Immature natural killer cell (primary cell): ENCODE results near the gene MRO. TPM values are rescaled to one million over a fixed set of nuclear protein-coding genes. Genes with fewer than 3 reads are reported as not detected.
"Not testable (repeated sequence)": the region's sequence is repeated elsewhere in the genome, so short reads cannot be mapped to it uniquely, and the experiment has no call there.

Source experiments
- DNase-seq, 3 donors: peaks; one replicate each; pipeline ENCODE4 v3.0.0; 2022; ENCODE audit warnings: mixed read lengths in 1 of 3
- H3K27ac Mint-ChIP-seq, 6 donors: one replicate each; pipeline ENCODE4 v1.8.0; 2020; ENCODE audit warnings: mixed read lengths in 6 of 6, mild to moderate bottlenecking in 5 of 6, inconsistent platforms in 4 of 6, moderate library complexity in 3 of 6
- H3K27me3 Mint-ChIP-seq, 3 donors: one replicate each; pipeline ENCODE4 v1.8.0; 2020 to 2021; ENCODE audit warnings: low read depth in 3 of 3, mild to moderate bottlenecking in 3 of 3, mixed read lengths in 3 of 3, moderate library complexity in 3 of 3, inconsistent platforms in 1 of 3
- H3K36me3 Mint-ChIP-seq, 3 donors: one replicate each; pipeline ENCODE4 v1.8.0; 2020; ENCODE audit warnings: mixed read lengths in 3 of 3, inconsistent platforms in 2 of 3, mild to moderate bottlenecking in 2 of 3
- H3K4me1 Mint-ChIP-seq, 2 donors: one replicate each; pipeline ENCODE4 v1.8.0; 2020; ENCODE audit warnings: inconsistent platforms in 2 of 2, mild to moderate bottlenecking in 2 of 2, mixed read lengths in 2 of 2, moderate library complexity in 1 of 2
- H3K4me3 Mint-ChIP-seq, 5 donors: one replicate each; pipeline ENCODE4 v1.8.0; 2020; ENCODE audit warnings: mild to moderate bottlenecking in 5 of 5, mixed read lengths in 5 of 5, inconsistent platforms in 3 of 5, moderate library complexity in 3 of 5
- H3K9me3 Mint-ChIP-seq, 6 donors: one replicate each; pipeline ENCODE4 v1.8.0; 2020; ENCODE audit warnings: mild to moderate bottlenecking in 6 of 6, mixed read lengths in 6 of 6, inconsistent platforms in 4 of 6, moderate library complexity in 3 of 6
- polyA plus RNA-seq, 3 donors: library from polyadenylated mRNA; unstranded; fragments of 300-500 nt; fragmentation: Illumina TruSeq; gene quantifications; one replicate each; pipeline ENCODE4 v1.2.3, GENCODE V29; 2021

The MRO gene
- polyA plus RNA-seq, 3 donors from 2014 or later, result not detected

DNA sequence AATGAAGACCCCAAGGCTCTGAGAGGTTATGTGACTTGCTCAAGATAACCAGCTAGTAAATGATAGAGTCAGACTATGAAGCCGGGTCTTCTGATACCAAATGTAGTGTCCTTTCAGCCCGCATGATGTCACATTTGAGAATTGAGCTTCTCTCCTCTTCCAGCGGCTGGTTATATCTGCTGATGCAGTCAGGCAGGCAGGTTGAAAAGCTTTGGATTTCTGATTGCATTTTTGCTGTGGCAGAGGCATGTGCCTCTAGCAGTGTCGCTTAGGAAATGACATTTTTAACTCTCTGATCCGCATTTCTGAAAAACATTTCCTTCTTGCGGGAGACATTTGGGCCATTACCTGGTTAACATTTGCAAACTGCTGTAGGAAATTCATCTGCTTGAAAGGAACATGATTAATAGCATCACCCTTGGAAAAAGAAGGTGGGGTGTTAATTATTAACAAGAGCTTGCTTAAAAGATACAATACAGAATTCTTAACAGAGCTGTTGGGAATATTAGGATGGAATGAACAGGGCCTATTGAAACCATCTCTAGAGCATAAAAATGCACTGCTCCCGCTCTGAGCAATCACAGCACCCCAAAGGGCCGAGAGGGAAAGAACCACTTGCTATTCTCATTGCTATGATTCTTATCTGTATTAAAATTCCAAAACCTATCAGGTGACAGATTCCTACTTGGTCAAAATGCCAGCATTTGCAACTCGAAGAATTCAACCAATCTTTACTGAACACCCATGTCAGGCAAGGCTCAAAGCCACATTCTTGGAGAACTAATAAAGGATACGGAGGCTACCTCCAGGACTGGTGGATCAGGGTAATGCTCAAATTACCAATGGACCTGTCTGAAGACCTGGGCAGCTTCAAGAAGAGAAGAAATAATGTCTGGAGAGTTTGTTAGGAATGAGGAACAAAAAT, 25.9 kb downstream of the MRO start:
- Mint-ChIP-seq H3K27ac (no peak overlapping the region), H3K4me1 (no peaks in the 10 kb centered on the region), H3K27me3 (peaks cover 2 to 18% (median 7%) of the 10 kb centered on the region in 3 donors), H3K4me3 (no peak overlapping the region), H3K36me3 (no peaks in the 10 kb centered on the region), H3K9me3 (no peaks in the 10 kb centered on the region)
- DNase-seq, result no peak

DNA sequence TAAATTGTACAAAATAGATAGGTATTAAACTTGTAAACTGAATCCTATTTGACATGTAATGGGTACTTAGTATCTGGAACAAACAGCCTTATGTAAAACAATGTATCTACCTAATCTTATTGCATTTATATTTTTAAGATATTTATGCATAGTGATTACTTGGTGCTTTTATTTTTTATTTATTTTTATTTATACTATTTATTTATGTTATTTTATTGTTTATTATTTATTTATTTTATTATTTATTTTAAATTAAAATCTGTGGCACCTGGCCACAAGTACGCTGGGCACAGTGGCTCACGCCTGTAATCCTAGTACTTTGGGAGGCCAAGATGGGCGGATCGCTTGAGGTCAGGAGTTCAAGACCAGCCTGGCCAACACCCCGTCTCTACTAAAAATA, 26.9 kb downstream of the MRO start:
- no peaks in the 10 kb centered on the region for H3K36me3 Mint-ChIP-seq
- H3K27ac Mint-ChIP-seq, result no peak overlapping the region

DNA sequence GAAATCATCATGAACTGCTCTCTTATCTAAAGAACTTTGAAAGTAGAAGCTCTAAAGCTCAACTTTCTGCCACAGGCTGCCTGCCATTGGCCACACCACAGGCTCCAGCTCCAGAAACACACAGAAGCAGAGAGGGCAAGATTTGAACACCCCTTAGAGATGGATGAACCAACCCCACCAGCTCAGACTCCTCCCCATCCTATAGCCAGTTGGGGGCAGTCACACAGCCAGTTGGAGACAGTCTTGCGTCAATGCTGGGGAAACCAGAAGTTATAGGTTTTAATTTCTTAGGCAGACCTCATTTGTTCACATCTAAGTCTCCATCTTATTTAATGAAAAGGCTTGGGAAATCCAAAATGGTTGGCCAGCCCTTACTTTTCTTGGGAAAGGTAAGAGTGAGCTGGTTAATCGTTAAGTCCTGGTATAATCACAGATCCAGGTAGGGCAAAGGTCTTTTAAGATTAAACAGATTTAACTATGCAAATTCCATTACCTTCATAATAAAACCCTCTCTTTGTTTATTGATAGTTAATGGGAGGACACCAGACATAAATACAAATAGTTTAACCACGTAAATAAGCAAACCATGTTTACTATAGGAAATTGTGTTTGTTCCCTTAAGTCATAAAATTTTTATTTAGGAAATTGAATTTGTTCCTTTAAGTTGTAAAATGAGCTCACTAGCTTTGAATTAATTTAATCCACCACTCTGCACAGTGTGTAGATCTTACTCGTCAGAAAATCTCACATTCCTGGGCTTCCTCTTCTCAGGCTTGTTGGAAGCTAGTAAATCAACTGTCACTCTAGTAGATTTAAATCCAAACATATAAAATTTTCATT, 28.0 kb downstream of the MRO start:
- H3K4me1 Mint-ChIP-seq, result no peaks in the 10 kb centered on the region
- H3K27ac Mint-ChIP-seq, result no peak overlapping the region
- DNase-seq, result no peak
- H3K36me3 Mint-ChIP-seq, result no peaks in the 10 kb centered on the region
- no peak overlapping the region for H3K4me3 Mint-ChIP-seq
- H3K27me3 Mint-ChIP-seq, result peaks cover 2 to 16% (median 6%) of the 10 kb centered on the region in 3 donors
- H3K9me3 Mint-ChIP-seq, result no peaks in the 10 kb centered on the region

More for the DNA sequence above, 26.9 kb downstream of the MRO start:
- Mint-ChIP-seq H3K9me3 (no peaks in the 10 kb centered on the region), H3K4me1 (no peaks in the 10 kb centered on the region), H3K27me3 (peaks cover 2 to 18% (median 7%) of the 10 kb centered on the region in 3 donors), H3K4me3 (no peak overlapping the region)
- DNase-seq, result no peak

GRCh38 chr18:50790948-50791347, 28.9 kb downstream of the MRO start:
- no peak overlapping the region for H3K4me3 Mint-ChIP-seq
- no peaks in the 10 kb centered on the region for H3K36me3 Mint-ChIP-seq
- H3K27ac Mint-ChIP-seq, result no peak overlapping the region
- H3K27me3 Mint-ChIP-seq, result peaks cover 2 to 12% (median 6%) of the 10 kb centered on the region in 3 donors
- H3K4me1 Mint-ChIP-seq, result no peaks in the 10 kb centered on the region
- no peak for DNase-seq
- H3K9me3 Mint-ChIP-seq, result no peaks in the 10 kb centered on the region

GRCh38 chr18:50790241-50790640, 29.6 kb downstream of the MRO start:
- H3K27ac Mint-ChIP-seq, result no peak overlapping the region
- H3K36me3 Mint-ChIP-seq, result no peaks in the 10 kb centered on the region
- no peaks in the 10 kb centered on the region for H3K4me1 Mint-ChIP-seq
- H3K9me3 Mint-ChIP-seq, result no peaks in the 10 kb centered on the region
- DNase-seq, result no peak
- H3K27me3 Mint-ChIP-seq, result peaks cover 2 to 7% (median 3%) of the 10 kb centered on the region in 3 donors
- H3K4me3 Mint-ChIP-seq, result no peak overlapping the region

DNA sequence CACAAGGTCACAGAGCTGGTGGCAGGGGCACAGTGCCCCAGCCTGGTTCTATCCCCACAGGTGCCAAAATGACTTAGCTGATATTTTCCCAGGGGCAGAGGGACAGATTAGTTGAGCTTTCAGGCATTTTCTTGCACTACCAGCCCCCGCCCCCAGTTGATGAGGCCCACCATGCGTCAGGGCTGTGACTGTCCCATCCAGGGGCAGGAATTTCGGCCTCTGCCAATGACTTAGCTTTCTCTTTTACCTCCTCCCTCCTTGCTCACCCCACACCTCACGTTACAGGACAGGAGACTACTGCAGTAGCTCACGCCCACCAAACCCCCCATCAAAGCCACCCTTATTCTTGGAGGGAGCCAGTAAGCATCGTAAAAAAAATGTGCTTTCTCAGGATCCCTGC, 31.5 kb downstream of the MRO start:
- H3K36me3 Mint-ChIP-seq, result no peaks in the 10 kb centered on the region
- no peak for DNase-seq
- H3K4me1 Mint-ChIP-seq, result no peaks in the 10 kb centered on the region

GRCh38 chr18:50786864-50787263, 33.0 kb downstream of the MRO start:
- Mint-ChIP-seq H3K4me3 (no peak overlapping the region), H3K36me3 (no peaks in the 10 kb centered on the region), H3K4me1 (no peaks in the 10 kb centered on the region), H3K27ac (no peak overlapping the region), H3K27me3 (peaks cover 5 to 8% (median 6%) of the 10 kb centered on the region in 3 donors), H3K9me3 (no peaks in the 10 kb centered on the region)
- DNase-seq, result no peak

More for the DNA sequence above, 31.5 kb downstream of the MRO start:
- no peak overlapping the region for H3K4me3 Mint-ChIP-seq
- no peaks in the 10 kb centered on the region for H3K9me3 Mint-ChIP-seq
- H3K27me3 Mint-ChIP-seq, result peaks cover 2 to 5% (median 3%) of the 10 kb centered on the region in 3 donors
- H3K27ac Mint-ChIP-seq, result no peak overlapping the region

DNA sequence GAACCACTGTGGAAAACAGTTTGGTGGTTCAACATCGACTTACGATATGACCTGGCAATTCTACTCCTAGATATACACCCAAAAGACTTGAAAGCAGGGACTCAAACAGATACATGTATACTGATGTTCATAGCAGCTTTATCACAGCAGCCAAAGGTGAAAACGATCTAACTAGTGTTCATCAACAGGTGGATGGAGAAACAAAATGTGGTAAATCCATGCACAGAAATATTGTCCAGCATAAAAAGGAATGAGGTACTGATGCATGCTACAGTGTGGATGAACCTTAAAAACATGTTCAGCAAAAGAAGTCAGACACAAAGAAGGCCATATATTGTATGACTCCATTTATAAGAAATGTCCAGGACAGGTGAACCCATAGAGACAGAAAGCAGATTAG, 36.3 kb downstream of the MRO start:
- no peaks in the 10 kb centered on the region for H3K4me1 Mint-ChIP-seq
- H3K4me3 Mint-ChIP-seq, result no peak overlapping the region
- H3K36me3 Mint-ChIP-seq, result no peaks in the 10 kb centered on the region
- H3K27ac Mint-ChIP-seq, result no peak overlapping the region
- no peak for DNase-seq
- H3K9me3 Mint-ChIP-seq, result no peaks in the 10 kb centered on the region
- H3K27me3 Mint-ChIP-seq, result peaks cover 5 to 9% (median 7%) of the 10 kb centered on the region in 3 donors

- H3K36me3 Mint-ChIP-seq, H3K4me3 Mint-ChIP-seq, DNase-seq, H3K4me1 Mint-ChIP-seq, H3K9me3 Mint-ChIP-seq, H3K27ac Mint-ChIP-seq: not testable (repeated sequence)
- H3K27me3 Mint-ChIP-seq, result peaks cover 4 to 11% (median 7%) of the 10 kb centered on the region in 3 donors
Observed at GRCh38 chr18:50779021-50779420, 40.8 kb downstream of the MRO start.

GRCh38 chr18:50776383-50776782, 43.4 kb downstream of the MRO start:
- Mint-ChIP-seq H3K27me3 (peaks cover 3 to 5% (median 5%) of the 10 kb centered on the region in 3 donors), H3K27ac (no peak overlapping the region), H3K9me3 (no peaks in the 10 kb centered on the region), H3K4me3 (no peak overlapping the region), H3K36me3 (no peaks in the 10 kb centered on the region), H3K4me1 (no peaks in the 10 kb centered on the region)
- DNase-seq, result no peak

DNA sequence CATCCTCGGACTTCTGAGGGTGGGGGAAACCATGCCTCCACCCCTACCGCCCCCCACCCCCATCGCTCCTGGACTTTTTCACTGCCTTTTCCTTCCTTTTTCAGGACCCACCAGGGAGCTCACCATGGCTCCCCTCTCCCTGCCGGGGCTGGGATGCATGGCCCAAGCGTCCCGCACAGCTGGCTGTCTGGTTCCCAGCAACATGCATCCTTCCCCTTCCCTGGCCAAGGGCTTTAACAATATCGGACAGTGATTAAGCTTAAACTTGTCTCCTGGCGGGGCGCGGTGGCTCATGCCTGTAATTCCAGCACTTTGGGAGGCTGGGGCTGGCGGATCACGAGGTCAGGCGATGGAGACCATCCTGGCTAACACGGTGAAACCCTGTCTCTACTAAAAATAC, 44.1 kb downstream of the MRO start:
- Mint-ChIP-seq H3K27me3 (peaks cover 3 to 5% (median 3%) of the 10 kb centered on the region in 3 donors), H3K4me1 (no peaks in the 10 kb centered on the region), H3K4me3 (no peak overlapping the region), H3K36me3 (no peaks in the 10 kb centered on the region), H3K9me3 (peaks cover 0 to 1% (median under 1%) of the 10 kb centered on the region in 6 donors), H3K27ac (no peak overlapping the region)
- DNase-seq, result no peak

DNA sequence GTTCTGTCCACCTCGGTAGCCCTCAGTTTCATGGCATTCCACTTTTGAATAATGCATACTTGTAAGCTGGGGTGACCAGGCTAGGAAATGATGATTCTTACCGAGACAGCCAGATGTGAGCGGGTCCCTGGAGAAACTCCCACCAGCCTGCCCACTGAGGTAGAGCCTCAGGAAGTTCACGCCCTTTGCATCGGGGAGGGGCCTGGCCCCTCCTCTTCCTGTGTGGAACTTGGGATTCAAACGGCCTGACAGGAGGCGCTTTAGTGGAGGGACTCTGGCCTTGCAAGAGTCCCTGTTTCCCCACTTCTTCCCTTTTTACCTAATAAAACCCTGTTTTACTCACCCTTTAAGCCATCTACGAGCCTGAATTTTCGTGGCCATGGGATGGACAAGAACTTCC, 44.6 kb downstream of the MRO start:
- Mint-ChIP-seq H3K27me3 (peaks cover 2 to 4% (median 3%) of the 10 kb centered on the region in 3 donors), H3K9me3 (peaks cover under 1 to 6% (median 2%) of the 10 kb centered on the region in 6 donors), H3K4me1 (no peaks in the 10 kb centered on the region), H3K4me3 (no peak overlapping the region), H3K36me3 (no peaks in the 10 kb centered on the region), H3K27ac (no peak overlapping the region)
- no peak for DNase-seq

- no peak overlapping the region for H3K4me3 Mint-ChIP-seq
- no peaks in the 10 kb centered on the region for H3K4me1 Mint-ChIP-seq
- DNase-seq, result no peak
- H3K27ac Mint-ChIP-seq, result no peak overlapping the region
- H3K36me3 Mint-ChIP-seq, result peaks cover 4 to 7% (median 5%) of the 10 kb centered on the region in 3 donors
- H3K27me3 Mint-ChIP-seq, result peaks cover 2 to 10% (median 9%) of the 10 kb centered on the region in 3 donors
- H3K9me3 Mint-ChIP-seq, result peaks cover 18 to 41% (median 21%) of the 10 kb centered on the region in 6 donors
Observed at GRCh38 chr18:50769463-50769862, 50.4 kb downstream of the MRO start.

GRCh38 chr18:50757358-50757757, 62.5 kb downstream of the MRO start:
- no peak overlapping the region for H3K4me3 Mint-ChIP-seq
- peaks cover 0 to 6% (median 4%) of the 10 kb centered on the region in 3 donors for H3K27me3 Mint-ChIP-seq
- DNase-seq, result no peak
- peaks cover 0 to 2% (median 0%) of the 10 kb centered on the region in 6 donors for H3K9me3 Mint-ChIP-seq
- H3K36me3 Mint-ChIP-seq, result no peaks in the 10 kb centered on the region
- H3K27ac Mint-ChIP-seq, result no peak overlapping the region
- no peaks in the 10 kb centered on the region for H3K4me1 Mint-ChIP-seq
